HS-27A (cell line): ENCODE measurements around the gene GRIN2D.
"Not testable (repeated sequence)": the region's sequence is repeated elsewhere in the genome, so short reads cannot be mapped to it uniquely, and the experiment has no call there.

Source experiments
- DNase-seq: peaks from one replicate; pipeline ENCODE4 v3.0.0-alpha.2; 2012; ENCODE audit warnings: low read depth, missing footprints

Gene GRIN2D

GRCh38 chr19:48371771-48372170 is 21.7 kb upstream of the GRIN2D start:
- DNase-seq, result not testable (repeated sequence)

- no peak for DNase-seq
Measured at GRCh38 chr19:48372904-48373303, 20.6 kb upstream of the GRIN2D start.

GRCh38 chr19:48373567-48373966 is 19.9 kb upstream of the GRIN2D start:
- no peak for DNase-seq

GRCh38 chr19:48378194-48378570 is 15.3 kb upstream of the GRIN2D start:
- DNase-seq, result no peak

GRCh38 chr19:48379058-48379457 is 14.4 kb upstream of the GRIN2D start:
- DNase-seq, result no peak

GRCh38 chr19:48381178-48381950 is 12.1 kb upstream of the GRIN2D start:
- DNase-seq, result no peak

GRCh38 chr19:48382286-48382685 is 11.2 kb upstream of the GRIN2D start:
- DNase-seq, result no peak

- DNase-seq, result no peak
Measured at GRCh38 chr19:48385461-48386087, 7.9 kb upstream of the GRIN2D start.

- no peak for DNase-seq
Measured at GRCh38 chr19:48386981-48387380, 6.5 kb upstream of the GRIN2D start.

GRCh38 chr19:48390188-48391099 is 3.0 kb upstream of the GRIN2D start:
- no peak for DNase-seq

- no peak for DNase-seq
Measured at GRCh38 chr19:48391100-48392005, 2.1 kb upstream of the GRIN2D start, which contains the start of gene KDELR1. Gene KDELR1 (minus strand): TSS chr19:48391551. CDS start chr19:48391358, 193 bp downstream.

- not testable (repeated sequence) for DNase-seq
Measured at GRCh38 chr19:48392006-48392344, 1.5 kb upstream of the GRIN2D start.

GRCh38 chr19:48392860-48393558 is 459 bp upstream of the GRIN2D start:
- DNase-seq, result no peak

- no peak for DNase-seq
Measured at GRCh38 chr19:48394331-48395169, 1.1 kb downstream of the GRIN2D start.

GRCh38 chr19:48395170-48395455 is 1.6 kb downstream of the GRIN2D start:
- DNase-seq, result no peak

- DNase-seq, result no peak
Measured at GRCh38 chr19:48395499-48395898, 2.0 kb downstream of the GRIN2D start.

- no peak for DNase-seq
Measured at GRCh38 chr19:48396016-48396823, 2.8 kb downstream of the GRIN2D start.

- DNase-seq, result no peak
Measured at GRCh38 chr19:48396824-48397176, 3.3 kb downstream of the GRIN2D start.

- no peak for DNase-seq
Measured at GRCh38 chr19:48397263-48398101, 4.0 kb downstream of the GRIN2D start.
